Measurements from ENCODE around the gene C20orf141. TPM values are rescaled to one million over a fixed set of nuclear protein-coding genes. Genes with fewer than 3 reads are reported as not detected.

C20orf141 gene
- total and polyA plus RNA-seq, 2 of the 4 experiments (the other 2 are of a cell fraction): 0.36 to 0.91 TPM

- Histone ChIP-seq H3K4me1 (ENCODE audit: control insufficient read depth, insufficient read depth, low read length) (peaks cover 8% of the 10 kb centered on the region), H3K4me3 (ENCODE audit: insufficient read depth, low read depth, low read length) (no peak overlapping the region), H3K56ac (ENCODE audit: extremely low read depth, insufficient read depth, low read length) (no peak overlapping the region), H4K5ac (ENCODE audit: low read depth, low read length) (no peak overlapping the region), H3K14ac (replicated peaks; ENCODE audit: low read depth, low read length) (no peak overlapping the region), H3K27ac (ENCODE audit: insufficient read depth, low read length) (no peak overlapping the region), H3K4me2 (ENCODE audit: low read depth, low read length) (no peak overlapping the region), H2AFZ (replicated peaks; ENCODE audit: low read length, poor library complexity) (no peak overlapping the region), H3K27me3 (ENCODE audit: control insufficient read depth, insufficient read depth, low read length) (no peaks in the 10 kb centered on the region), H3K4ac (ENCODE audit: low read depth, low read length) (no peak overlapping the region), H2BK20ac (ENCODE audit: low read depth, low read length) (no peak overlapping the region), H3K18ac (ENCODE audit: low read depth, low read length) (no peak overlapping the region), H2AK5ac (ENCODE audit: low read depth, low read length) (no peak overlapping the region), H3K9me3 (ENCODE audit: control insufficient read depth, insufficient read depth, low read length) (no peaks in the 10 kb centered on the region), H2BK15ac (ENCODE audit: low read depth, low read length) (no peak overlapping the region), H2BK5ac (ENCODE audit: low read depth, low read length, poor library complexity, severe bottlenecking) (no peak overlapping the region), H3K23ac (ENCODE audit: low read depth, low read length) (no peak overlapping the region), H3K9ac (ENCODE audit: low read depth, low read length) (no peak overlapping the region), H3K9me1 (ENCODE audit: insufficient read depth, low read length) (peaks cover 25% of the 10 kb centered on the region), H2BK120ac (ENCODE audit: low read depth, low read length) (no peak overlapping the region), H3K79me1 (ENCODE audit: low read depth in 1 of 2, low read length in 2 of 2) (peaks cover 20 to 41% of the 10 kb centered on the region in 2 experiments), H2AK9ac (replicated peaks; ENCODE audit: low read depth, low read length, poor library complexity) (no peak overlapping the region), H3K36me3 (ENCODE audit: control insufficient read depth, insufficient read depth, low read length) (peaks cover 26% of the 10 kb centered on the region), H4K8ac (ENCODE audit: low read depth in 2 of 2, low read length in 2 of 2) (no peak overlapping the region), H4K20me1 (ENCODE audit: insufficient read depth, low read length) (no peaks in the 10 kb centered on the region), H4K91ac (ENCODE audit: insufficient read depth, low read depth, low read length) (no peak overlapping the region)
- ChIA-PET CTCF (no interaction called here), POLR2A (ENCODE audit: unreplicated experiment) (no interaction called here)
- no peak for DNase-seq
- TF ChIP-seq MAZ (IDR thresholded peaks at IDR 0.05; ENCODE audit: borderline replicate concordance, low read depth, low read length): no peak
- TF ChIP-seq RAD21 (IDR thresholded peaks at IDR 0.05; ENCODE audit: low read length): no peak
- TF ChIP-seq BHLHE40 (IDR thresholded peaks at IDR 0.05; ENCODE audit: low read depth, low read length): no peak
- TF ChIP-seq RFX5 (IDR thresholded peaks at IDR 0.05; ENCODE audit: low read depth, low read length): no peak
- no peak for TF ChIP-seq NFE2L2 (IDR thresholded peaks at IDR 0.05; ENCODE audit: low read depth, low read length)
- TF ChIP-seq, protein P1, sequence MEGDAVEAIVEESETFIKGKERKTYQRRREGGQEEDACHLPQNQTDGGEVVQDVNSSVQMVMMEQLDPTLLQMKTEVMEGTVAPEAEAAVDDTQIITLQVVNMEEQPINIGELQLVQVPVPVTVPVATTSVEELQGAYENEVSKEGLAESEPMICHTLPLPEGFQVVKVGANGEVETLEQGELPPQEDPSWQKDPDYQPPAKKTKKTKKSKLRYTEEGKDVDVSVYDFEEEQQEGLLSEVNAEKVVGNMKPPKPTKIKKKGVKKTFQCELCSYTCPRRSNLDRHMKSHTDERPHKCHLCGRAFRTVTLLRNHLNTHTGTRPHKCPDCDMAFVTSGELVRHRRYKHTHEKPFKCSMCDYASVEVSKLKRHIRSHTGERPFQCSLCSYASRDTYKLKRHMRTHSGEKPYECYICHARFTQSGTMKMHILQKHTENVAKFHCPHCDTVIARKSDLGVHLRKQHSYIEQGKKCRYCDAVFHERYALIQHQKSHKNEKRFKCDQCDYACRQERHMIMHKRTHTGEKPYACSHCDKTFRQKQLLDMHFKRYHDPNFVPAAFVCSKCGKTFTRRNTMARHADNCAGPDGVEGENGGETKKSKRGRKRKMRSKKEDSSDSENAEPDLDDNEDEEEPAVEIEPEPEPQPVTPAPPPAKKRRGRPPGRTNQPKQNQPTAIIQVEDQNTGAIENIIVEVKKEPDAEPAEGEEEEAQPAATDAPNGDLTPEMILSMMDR (conservative IDR thresholded peaks at IDR 0.05; ENCODE audit: low read depth, low read length): no peak
- intact Hi-C loops (cut with micrococcal nuclease) (no loop called here), dilution Hi-C loops (cut with HindIII; ENCODE audit: low sequenced_read_pairs, unreplicated experiment) (no loop called here), in situ Hi-C loops (cut with MboI; ENCODE audit: low sequenced_read_pairs) (loop anchor here (25.0 kb wide), 1 partner anchor 326 kb away; the partner anchor contains the start of gene ZNF343)
- BruUV-seq (replicated peaks): no TSS peak
- ATAC-seq (ENCODE audit: low read depth): no peak
- 98% methylated on average over 11 of the region's 19 CpGs; no CpG with 5 or more reads in 1 of the 2 experiments for WGBS, 2 experiments (ENCODE audit: extremely low coverage in 2 of 2, insufficient read length in 1 of 2)
These were observed 23.5 kb downstream of the C20orf141 start for GRCh38 chr20:2838170-2838797.
